ENCODE measurements around the gene RALGPS2. TPM values are rescaled to one million over a fixed set of nuclear protein-coding genes. Genes with fewer than 3 reads are reported as not detected.

Gene RALGPS2
- polyA plus RNA-seq, 1 of the 3 experiments (the other 2 are of a cell fraction), result 5.1 TPM

GRCh38 chr1:178928041-178928440, 203.0 kb downstream of the RALGPS2 start:
- H2AFZ ChIP-seq (ENCODE audit: low read depth), result no peak overlapping the region
- H3K36me3 ChIP-seq (replicated peaks in 1 of 2; ENCODE audit: control insufficient read depth in 1 of 2, insufficient read depth in 2 of 2, low read length in 1 of 2), result no peaks in the 10 kb centered on the region
- ChIA-PET POLR2A (no interaction called here), CTCF (no interaction called here)
- no peak overlapping the region for H3K27ac ChIP-seq (ENCODE audit: low read depth in 2 of 2, low read length in 1 of 2)
- H3K4me2 ChIP-seq, result no peak overlapping the region
- no peaks in the 10 kb centered on the region for H4K20me1 ChIP-seq (ENCODE audit: insufficient read depth)
- H3F3A ChIP-seq (replicated peaks; ENCODE audit: insufficient read depth), result no peaks in the 10 kb centered on the region
- H3K9ac ChIP-seq, result no peak overlapping the region
- H3K4me3 ChIP-seq (ENCODE audit: low read depth in 2 of 2, low read length in 1 of 2), result no peak overlapping the region
- no peaks in the 10 kb centered on the region; a peak in 1 of 4 replicates for H3K4me1 ChIP-seq (ENCODE audit: control insufficient read depth in 1 of 2, insufficient read depth in 2 of 2, low read depth in 1 of 2, low read length in 1 of 2)
- no peak for DNase-seq
- TF ChIP-seq, protein P1, sequence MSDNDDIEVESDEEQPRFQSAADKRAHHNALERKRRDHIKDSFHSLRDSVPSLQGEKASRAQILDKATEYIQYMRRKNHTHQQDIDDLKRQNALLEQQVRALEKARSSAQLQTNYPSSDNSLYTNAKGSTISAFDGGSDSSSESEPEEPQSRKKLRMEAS (IDR thresholded peaks at IDR 0.05; ENCODE audit: low read depth), result no peak
- TF ChIP-seq, protein P2, sequence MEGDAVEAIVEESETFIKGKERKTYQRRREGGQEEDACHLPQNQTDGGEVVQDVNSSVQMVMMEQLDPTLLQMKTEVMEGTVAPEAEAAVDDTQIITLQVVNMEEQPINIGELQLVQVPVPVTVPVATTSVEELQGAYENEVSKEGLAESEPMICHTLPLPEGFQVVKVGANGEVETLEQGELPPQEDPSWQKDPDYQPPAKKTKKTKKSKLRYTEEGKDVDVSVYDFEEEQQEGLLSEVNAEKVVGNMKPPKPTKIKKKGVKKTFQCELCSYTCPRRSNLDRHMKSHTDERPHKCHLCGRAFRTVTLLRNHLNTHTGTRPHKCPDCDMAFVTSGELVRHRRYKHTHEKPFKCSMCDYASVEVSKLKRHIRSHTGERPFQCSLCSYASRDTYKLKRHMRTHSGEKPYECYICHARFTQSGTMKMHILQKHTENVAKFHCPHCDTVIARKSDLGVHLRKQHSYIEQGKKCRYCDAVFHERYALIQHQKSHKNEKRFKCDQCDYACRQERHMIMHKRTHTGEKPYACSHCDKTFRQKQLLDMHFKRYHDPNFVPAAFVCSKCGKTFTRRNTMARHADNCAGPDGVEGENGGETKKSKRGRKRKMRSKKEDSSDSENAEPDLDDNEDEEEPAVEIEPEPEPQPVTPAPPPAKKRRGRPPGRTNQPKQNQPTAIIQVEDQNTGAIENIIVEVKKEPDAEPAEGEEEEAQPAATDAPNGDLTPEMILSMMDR (IDR thresholded peaks at IDR 0.05), result no peak
- TF ChIP-seq JUND (IDR thresholded peaks at IDR 0.05), result no peak
- no peak for TF ChIP-seq REST (IDR thresholded peaks at IDR 0.05; ENCODE audit: low read depth, low read length)
- no peak for TF ChIP-seq NFIC (IDR thresholded peaks at IDR 0.05; ENCODE audit: borderline replicate concordance)
- TF ChIP-seq GABPA (IDR thresholded peaks at IDR 0.05; ENCODE audit: low read depth), result no peak
- no peak for TF ChIP-seq EZH2phosphoT487 (IDR thresholded peaks at IDR 0.05; ENCODE audit: borderline replicate concordance, low read depth)
- TF ChIP-seq SIN3A (IDR thresholded peaks at IDR 0.05; ENCODE audit: borderline replicate concordance, low read depth, low read length), result no peak
- TF ChIP-seq MXI1 (IDR thresholded peaks at IDR 0.05; ENCODE audit: low read depth, low read length), result no peak
- TF ChIP-seq, protein P3, sequence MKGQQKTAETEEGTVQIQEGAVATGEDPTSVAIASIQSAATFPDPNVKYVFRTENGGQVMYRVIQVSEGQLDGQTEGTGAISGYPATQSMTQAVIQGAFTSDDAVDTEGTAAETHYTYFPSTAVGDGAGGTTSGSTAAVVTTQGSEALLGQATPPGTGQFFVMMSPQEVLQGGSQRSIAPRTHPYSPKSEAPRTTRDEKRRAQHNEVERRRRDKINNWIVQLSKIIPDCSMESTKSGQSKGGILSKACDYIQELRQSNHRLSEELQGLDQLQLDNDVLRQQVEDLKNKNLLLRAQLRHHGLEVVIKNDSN (IDR thresholded peaks at IDR 0.05; ENCODE audit: borderline replicate concordance, low read depth), result no peak
- TF ChIP-seq, protein P4, sequence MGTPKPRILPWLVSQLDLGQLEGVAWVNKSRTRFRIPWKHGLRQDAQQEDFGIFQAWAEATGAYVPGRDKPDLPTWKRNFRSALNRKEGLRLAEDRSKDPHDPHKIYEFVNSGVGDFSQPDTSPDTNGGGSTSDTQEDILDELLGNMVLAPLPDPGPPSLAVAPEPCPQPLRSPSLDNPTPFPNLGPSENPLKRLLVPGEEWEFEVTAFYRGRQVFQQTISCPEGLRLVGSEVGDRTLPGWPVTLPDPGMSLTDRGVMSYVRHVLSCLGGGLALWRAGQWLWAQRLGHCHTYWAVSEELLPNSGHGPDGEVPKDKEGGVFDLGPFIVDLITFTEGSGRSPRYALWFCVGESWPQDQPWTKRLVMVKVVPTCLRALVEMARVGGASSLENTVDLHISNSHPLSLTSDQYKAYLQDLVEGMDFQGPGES (IDR thresholded peaks at IDR 0.05; ENCODE audit: low read depth, low read length), result no peak
- TF ChIP-seq EP300 (IDR thresholded peaks at IDR 0.05; ENCODE audit: borderline replicate concordance in 1 of 2, low read depth in 1 of 2, low read length in 1 of 2), result no peak
- TF ChIP-seq POLR2AphosphoS5 (IDR thresholded peaks at IDR 0.05; ENCODE audit: low read depth, low read length), result no peak
- no peaks in the 10 kb centered on the region for H3K9me2 ChIP-seq
- H3K9me3 ChIP-seq, result no peaks in the 10 kb centered on the region; the same call in 1 of the 2 replicates
- WGBS (ENCODE audit: low lambda C conversion rate), result 96% methylated on average over 4 of the region's 4 CpGs
- H3K27me3 ChIP-seq (ENCODE audit: insufficient read depth), result no peaks in the 10 kb centered on the region
- H3K79me2 ChIP-seq (ENCODE audit: insufficient read depth), result no peaks in the 10 kb centered on the region
